Esophagus squamous epithelium (tissue), 5 donors: Measurements from ENCODE around the gene RBM33. TPM values are rescaled to one million over a fixed set of nuclear protein-coding genes. Genes with fewer than 3 reads are reported as not detected.

ENCODE experiments used
- DNase-seq: peaks from one replicate; lab custom pipeline; 2025; lab: John Stamatoyannopoulos, UW
- H3K27ac ChIP-seq, 4 donors: fragments of 200-600 bp; sonication (generic); one replicate each; pipeline ENCODE4 v1.5.1; 2016 to 2019; ENCODE audit warnings: mild to moderate bottlenecking in 1 of 4
- H3K27me3 ChIP-seq, 4 donors: fragments of 200-600 bp; sonication (generic); 1 replicate in 3 of 4; 2 replicates in 1 of 4; pipeline versions ENCODE4 v1.5.1 to v1.6.0; 2017 to 2021; ENCODE audit warnings: antibody characterized with exemption in 1 of 4
- H3K36me3 ChIP-seq, 3 donors: fragments of 200-600 bp; sonication (generic); one replicate each; pipeline ENCODE4 v1.5.1; 2016 to 2019
- H3K4me1 ChIP-seq, 3 donors: fragments of 200-600 bp; sonication (generic); one replicate each; pipeline ENCODE4 v1.5.1; 2017 to 2019
- H3K4me3 ChIP-seq, 4 donors: fragments of 200-600 bp; sonication (generic); 1 replicate in 3 of 4; 2 replicates in 1 of 4; pipeline ENCODE4 v1.5.1; 2016 to 2019; ENCODE audit warnings: mild to moderate bottlenecking in 2 of 4, moderate library complexity in 1 of 4
- H3K9me3 ChIP-seq, 3 donors: fragments of 200-600 bp; sonication (generic); one replicate each; pipeline ENCODE4 v1.5.1; 2016 to 2019
- POLR2A ChIP-seq, 4 donors: fragments of 450-650 bp; IDR thresholded peaks; one replicate each; pipeline ENCODE4 v1.6.1; 2017; ENCODE audit warnings: antibody characterized with exemption in 4 of 4, mild to moderate bottlenecking in 4 of 4, moderate library complexity in 3 of 4
- whole genome bisulfite sequencing, 2 donors: methylation state at CpG; one replicate each; pipeline ENCODE4 v1.1.5; 2018; 5-methylcytosine and 5-hydroxymethylcytosine counted together
- intact Hi-C: fragments of 100-400 bp; cut with DNase I; formaldehyde crosslinking; loops from one replicate; pipeline ENCODE4 v1.15.0; 2022
- total RNA-seq, 4 donors: library from RNA; depleted of rRNA; stranded (reverse); fragments of >200 nt; gene quantifications; one replicate each; pipeline ENCODE4 v1.1.0, GENCODE V29; 2016
- TF ChIP-seq, protein P1 (sequence below), 6 experiments: fragments of 450-650 bp in 4 of 6; fragments of 200-600 bp in 2 of 6; sonication (generic) in 2 of 6; IDR thresholded peaks; one replicate each; pipeline ENCODE4 v1.5.1; 2016 to 2019; ENCODE audit warnings: antibody characterized with exemption in 6 of 6, mild to moderate bottlenecking in 4 of 6, moderate library complexity in 4 of 6
- donor health status: DM: yes; HTN: yes; CAD: no.

Gene RBM33
- total RNA-seq, 4 donors from 2014 or later: 20.3 to 45.6 (median 26.9) TPM

- Histone ChIP-seq H3K27me3 (no peaks in the 10 kb centered on the region), H3K36me3 (peaks cover 0 to 5% (median 0%) of the 10 kb centered on the region in 3 donors), H3K4me3 (no peak overlapping the region), H3K4me1 (peaks cover 0 to 12% (median 0%) of the 10 kb centered on the region in 3 donors), H3K27ac (no peak overlapping the region), H3K9me3 (no peaks in the 10 kb centered on the region)
- 79 to 82% methylated on average over 5 of the region's 5 CpGs for WGBS, 2 donors
- no peak for DNase-seq
- intact Hi-C loops: no loop called here
- TF ChIP-seq, protein P1, sequence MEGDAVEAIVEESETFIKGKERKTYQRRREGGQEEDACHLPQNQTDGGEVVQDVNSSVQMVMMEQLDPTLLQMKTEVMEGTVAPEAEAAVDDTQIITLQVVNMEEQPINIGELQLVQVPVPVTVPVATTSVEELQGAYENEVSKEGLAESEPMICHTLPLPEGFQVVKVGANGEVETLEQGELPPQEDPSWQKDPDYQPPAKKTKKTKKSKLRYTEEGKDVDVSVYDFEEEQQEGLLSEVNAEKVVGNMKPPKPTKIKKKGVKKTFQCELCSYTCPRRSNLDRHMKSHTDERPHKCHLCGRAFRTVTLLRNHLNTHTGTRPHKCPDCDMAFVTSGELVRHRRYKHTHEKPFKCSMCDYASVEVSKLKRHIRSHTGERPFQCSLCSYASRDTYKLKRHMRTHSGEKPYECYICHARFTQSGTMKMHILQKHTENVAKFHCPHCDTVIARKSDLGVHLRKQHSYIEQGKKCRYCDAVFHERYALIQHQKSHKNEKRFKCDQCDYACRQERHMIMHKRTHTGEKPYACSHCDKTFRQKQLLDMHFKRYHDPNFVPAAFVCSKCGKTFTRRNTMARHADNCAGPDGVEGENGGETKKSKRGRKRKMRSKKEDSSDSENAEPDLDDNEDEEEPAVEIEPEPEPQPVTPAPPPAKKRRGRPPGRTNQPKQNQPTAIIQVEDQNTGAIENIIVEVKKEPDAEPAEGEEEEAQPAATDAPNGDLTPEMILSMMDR (IDR thresholded peaks at IDR 0.05): no peak
These were observed 47.9 kb downstream of the RBM33 start for GRCh38 chr7:155692317-155692716.

DNA sequence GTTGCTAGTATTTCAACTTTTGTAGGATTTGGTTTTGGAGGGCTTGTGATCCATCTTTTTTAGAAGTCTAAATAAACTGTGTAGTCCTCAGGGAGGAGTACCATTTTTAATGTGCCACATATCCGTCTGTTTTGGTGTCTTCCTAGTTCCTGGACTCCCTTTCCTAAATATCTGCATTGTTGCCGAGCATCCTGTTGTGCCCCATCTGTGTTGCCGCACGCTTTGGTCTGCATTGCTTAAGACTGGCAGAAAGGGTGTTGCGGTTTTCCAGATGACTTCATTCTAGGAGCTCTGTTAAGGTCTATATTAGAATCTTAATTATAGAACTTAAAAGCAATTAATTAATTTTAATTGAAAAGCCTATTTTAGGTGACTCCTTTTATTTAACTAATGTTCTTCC, 49.4 kb downstream of the RBM33 start:
- no peak overlapping the region for H3K4me3 ChIP-seq
- DNase-seq: no peak
- intact Hi-C loops: no loop called here
- peaks cover 0 to 12% (median 0%) of the 10 kb centered on the region in 3 donors for H3K4me1 ChIP-seq
- TF ChIP-seq, protein P1 (IDR thresholded peaks at IDR 0.05): no peak
- TF ChIP-seq POLR2A (IDR thresholded peaks at IDR 0.05): no peak
- peaks cover 0 to 5% (median 0%) of the 10 kb centered on the region in 3 donors for H3K36me3 ChIP-seq
- WGBS, 2 donors: 84% methylated on average over 5 of the region's 5 CpGs
- no peak overlapping the region for H3K27ac ChIP-seq
- H3K9me3 ChIP-seq: no peaks in the 10 kb centered on the region
- no peaks in the 10 kb centered on the region for H3K27me3 ChIP-seq

DNA sequence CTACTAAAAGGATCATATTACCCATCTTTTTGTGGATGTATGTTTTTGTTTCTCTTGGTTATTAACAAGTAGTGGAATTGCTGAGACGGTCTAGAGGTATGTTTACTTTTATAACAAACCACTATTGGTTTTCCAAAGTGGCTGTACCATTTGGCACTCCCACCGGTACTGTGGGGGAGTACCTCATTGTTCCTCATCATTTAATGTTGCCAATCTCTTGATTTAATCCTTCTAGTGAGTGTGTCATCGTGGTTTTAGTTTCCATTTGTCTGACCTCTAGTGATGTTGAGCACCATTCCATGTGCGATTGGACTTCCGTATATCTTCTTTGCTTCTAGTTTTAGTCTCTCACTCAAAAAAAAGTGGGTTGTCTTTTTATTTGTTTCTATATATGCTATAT, 50.4 kb downstream of the RBM33 start:
- Histone ChIP-seq H3K27me3 (no peaks in the 10 kb centered on the region), H3K27ac (no peak overlapping the region), H3K4me1 (peaks cover 0 to 12% (median 0%) of the 10 kb centered on the region in 3 donors), H3K9me3 (no peaks in the 10 kb centered on the region), H3K4me3 (no peak overlapping the region), H3K36me3 (peaks cover 0 to 12% (median 0%) of the 10 kb centered on the region in 3 donors)
- intact Hi-C loops: no loop called here
- WGBS, 2 donors: 75% methylated on average over 5 of the region's 5 CpGs
- DNase-seq: no peak
- TF ChIP-seq POLR2A (IDR thresholded peaks at IDR 0.05): no peak
- TF ChIP-seq, protein P1 (IDR thresholded peaks at IDR 0.05): no peak

GRCh38 chr7:155696747-155697146, 52.3 kb downstream of the RBM33 start:
- WGBS, 2 donors: 80 to 91% methylated on average over 5 of the region's 5 CpGs
- Histone ChIP-seq H3K4me1 (peaks cover 0 to 12% (median 0%) of the 10 kb centered on the region in 3 donors), H3K9me3 (no peaks in the 10 kb centered on the region), H3K36me3 (peaks cover 0 to 24% (median 3%) of the 10 kb centered on the region in 3 donors), H3K27me3 (no peaks in the 10 kb centered on the region), H3K4me3 (no peak overlapping the region), H3K27ac (no peak overlapping the region)
- intact Hi-C loops: no loop called here
- TF ChIP-seq, protein P1 (IDR thresholded peaks at IDR 0.05): no peak
- TF ChIP-seq POLR2A (IDR thresholded peaks at IDR 0.05): no peak
- DNase-seq: no peak

DNA sequence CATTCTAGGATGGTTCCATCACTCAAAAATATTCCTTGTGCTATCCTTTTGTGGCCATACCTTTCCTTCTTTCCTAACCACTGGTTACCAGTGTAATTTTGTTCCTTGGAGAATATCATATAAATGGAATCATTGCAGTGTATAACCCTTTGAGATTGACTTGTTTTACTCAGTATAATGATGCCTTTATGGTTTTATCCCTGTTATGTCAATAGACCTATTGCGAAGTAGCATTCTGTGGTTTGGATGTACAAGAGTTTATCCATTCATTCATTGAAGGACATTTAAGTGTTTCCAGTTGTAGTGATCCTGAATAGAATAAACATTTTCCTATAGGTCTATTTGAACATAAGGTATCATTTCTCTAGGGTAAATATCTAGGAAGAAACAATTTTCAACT, 54.2 kb downstream of the RBM33 start:
- 85 to 94% methylated on average over 1 of the region's 1 CpG for WGBS, 2 donors
- intact Hi-C loops: no loop called here
- TF ChIP-seq POLR2A (IDR thresholded peaks at IDR 0.05): no peak
- TF ChIP-seq, protein P1 (IDR thresholded peaks at IDR 0.05): no peak
- H3K4me3 ChIP-seq: no peak overlapping the region
- no peak overlapping the region for H3K27ac ChIP-seq
- no peak for DNase-seq
- H3K4me1 ChIP-seq: peaks cover 0 to 5% (median 0%) of the 10 kb centered on the region in 3 donors
- peaks cover 0 to 38% (median 16%) of the 10 kb centered on the region in 3 donors for H3K36me3 ChIP-seq
- no peaks in the 10 kb centered on the region for H3K9me3 ChIP-seq
- H3K27me3 ChIP-seq: no peaks in the 10 kb centered on the region
